Measurements from ENCODE around the gene HDAC4. TPM values are rescaled to one million over a fixed set of nuclear protein-coding genes. Genes with fewer than 3 reads are reported as not detected.

HDAC4 gene
- total and polyA plus RNA-seq, 2 of the 8 experiments (the other 6 are each of a cell fraction or from before 2014, with no cell fraction given) = 15.4 to 31.5 TPM

GRCh38 chr2:239197146-239197545, 203.7 kb downstream of the HDAC4 start (continued):
- no peak for TF ChIP-seq GTF2F1 (IDR thresholded peaks at IDR 0.05; ENCODE audit: borderline replicate concordance, low read depth, low read length)
- TF ChIP-seq CEBPB (IDR thresholded peaks at IDR 0.05; ENCODE audit: low read depth, low read length) = no peak
- TF ChIP-seq CBX8 (IDR thresholded peaks at IDR 0.05; ENCODE audit: borderline replicate concordance, low read depth, low read length) = no peak
- no peak for TF ChIP-seq KDM4A (IDR thresholded peaks at IDR 0.05; ENCODE audit: low read depth, low read length, severe bottlenecking)

Data from H1 (cell line).